Lower leg skin (tissue), 3 donors: Measurements from ENCODE around the gene ZNF837.

Experiments
- POLR2A ChIP-seq, 2 donors: fragments of 450-650 bp; IDR thresholded peaks; one replicate each; pipeline ENCODE4 v1.6.1; 2016 to 2017; ENCODE audit warnings: antibody characterized with exemption in 2 of 2, mild to moderate bottlenecking in 1 of 2, moderate library complexity in 1 of 2
- TF ChIP-seq, protein P1 (sequence below), 3 donors: fragments of 450-650 bp; IDR thresholded peaks; one replicate each; pipeline ENCODE4 v1.5.1; 2016; ENCODE audit warnings: antibody characterized with exemption in 3 of 3, mild to moderate bottlenecking in 3 of 3, moderate library complexity in 2 of 3

DNA sequence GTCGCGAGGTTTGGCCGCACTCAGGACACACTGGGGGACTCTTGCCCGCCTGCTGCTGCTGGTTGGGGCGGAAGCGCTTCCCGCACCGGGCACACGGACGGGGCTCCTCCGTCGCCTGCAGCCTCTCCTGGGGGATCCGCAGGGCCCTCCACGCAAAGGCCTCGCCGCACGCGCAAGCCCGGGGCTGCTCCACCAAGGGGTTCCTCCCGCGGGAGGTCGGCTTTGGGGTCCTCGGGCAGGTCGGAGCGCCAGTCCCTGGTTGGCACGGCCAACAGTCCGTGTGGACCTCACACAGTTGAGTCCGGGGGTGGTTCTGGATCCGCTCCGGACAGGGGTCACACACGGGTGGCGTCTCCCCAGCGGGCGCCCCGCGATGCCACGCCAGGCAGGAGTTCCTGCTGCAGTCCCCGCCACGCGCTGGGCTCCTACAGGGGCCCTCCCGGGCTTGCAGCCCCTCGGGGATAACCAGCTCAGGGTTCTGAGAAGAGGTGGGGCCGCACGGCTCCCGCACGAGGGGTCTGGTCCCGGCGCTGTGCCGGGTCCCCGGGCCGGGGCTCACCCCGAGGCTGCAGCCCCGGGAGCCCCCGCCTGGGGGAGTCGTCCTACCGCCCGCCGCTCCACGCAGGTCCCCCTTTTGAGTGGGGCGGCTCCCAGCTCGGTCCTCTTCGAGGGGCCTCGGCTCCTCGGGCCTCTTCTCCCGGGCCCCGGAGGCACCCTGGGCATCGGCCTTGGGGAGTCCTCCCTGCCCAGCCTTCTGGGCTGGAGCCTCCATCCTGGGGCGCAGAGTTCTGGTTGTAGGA is 12.1 kb downstream of the ZNF837 start:
- TF ChIP-seq, protein P1, sequence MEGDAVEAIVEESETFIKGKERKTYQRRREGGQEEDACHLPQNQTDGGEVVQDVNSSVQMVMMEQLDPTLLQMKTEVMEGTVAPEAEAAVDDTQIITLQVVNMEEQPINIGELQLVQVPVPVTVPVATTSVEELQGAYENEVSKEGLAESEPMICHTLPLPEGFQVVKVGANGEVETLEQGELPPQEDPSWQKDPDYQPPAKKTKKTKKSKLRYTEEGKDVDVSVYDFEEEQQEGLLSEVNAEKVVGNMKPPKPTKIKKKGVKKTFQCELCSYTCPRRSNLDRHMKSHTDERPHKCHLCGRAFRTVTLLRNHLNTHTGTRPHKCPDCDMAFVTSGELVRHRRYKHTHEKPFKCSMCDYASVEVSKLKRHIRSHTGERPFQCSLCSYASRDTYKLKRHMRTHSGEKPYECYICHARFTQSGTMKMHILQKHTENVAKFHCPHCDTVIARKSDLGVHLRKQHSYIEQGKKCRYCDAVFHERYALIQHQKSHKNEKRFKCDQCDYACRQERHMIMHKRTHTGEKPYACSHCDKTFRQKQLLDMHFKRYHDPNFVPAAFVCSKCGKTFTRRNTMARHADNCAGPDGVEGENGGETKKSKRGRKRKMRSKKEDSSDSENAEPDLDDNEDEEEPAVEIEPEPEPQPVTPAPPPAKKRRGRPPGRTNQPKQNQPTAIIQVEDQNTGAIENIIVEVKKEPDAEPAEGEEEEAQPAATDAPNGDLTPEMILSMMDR (IDR thresholded peaks at IDR 0.05): no peak
- no peak for TF ChIP-seq POLR2A (IDR thresholded peaks at IDR 0.05)
